WI38 (cell line): ENCODE results near the gene MPZL2.
"Not testable (repeated sequence)": the region's sequence is repeated elsewhere in the genome, so short reads cannot be mapped to it uniquely, and the experiment has no call there.

Experiments
- H3K4me3 ChIP-seq: 2 replicates; pipeline ENCODE4 v1.5.1; 2011; ENCODE audit warnings: low read depth, mild to moderate bottlenecking, control low read depth, low read length
- CTCF ChIP-seq: IDR thresholded peaks from 2 replicates; pipeline ENCODE4 v1.5.1; 2012; ENCODE audit warnings: low read depth, mild to moderate bottlenecking, control low read depth, low read length

The MPZL2 gene

GRCh38 chr11:118263695-118264568, at the start of gene MPZL2:
MPZL2 (minus strand) TSS chr11:118264297; CDS start chr11:118264153, 144 bp downstream.
- no peak for TF ChIP-seq CTCF
- H3K4me3 ChIP-seq: no peak within 1 kb of the TSS

- no peak overlapping the region for H3K4me3 ChIP-seq
- no peak for TF ChIP-seq CTCF
Measured at GRCh38 chr11:118313242-118313641, 49.1 kb upstream of the MPZL2 start.

- TF ChIP-seq CTCF: no peak
- H3K4me3 ChIP-seq: no peak overlapping the region
Measured at GRCh38 chr11:118312328-118312727, 48.2 kb upstream of the MPZL2 start.

- no peak for TF ChIP-seq CTCF
- H3K4me3 ChIP-seq: no peak overlapping the region
Measured at GRCh38 chr11:118311518-118311917, 47.4 kb upstream of the MPZL2 start.

GRCh38 chr11:118310781-118311485, 46.8 kb upstream of the MPZL2 start:
- TF ChIP-seq CTCF: no peak
- no peak overlapping the region for H3K4me3 ChIP-seq

GRCh38 chr11:118310271-118310670, 46.2 kb upstream of the MPZL2 start:
- no peak overlapping the region for H3K4me3 ChIP-seq
- no peak for TF ChIP-seq CTCF

GRCh38 chr11:118308995-118309528, 45.0 kb upstream of the MPZL2 start:
- not testable (repeated sequence) for H3K4me3 ChIP-seq
